Measurements from ENCODE around the gene SEMA3E. TPM values are rescaled to one million over a fixed set of nuclear protein-coding genes. Genes with fewer than 3 reads are reported as not detected.

Gene SEMA3E
- total and polyA plus RNA-seq, 9 of the 15 experiments (the other 6 are each of a cell fraction or from before 2014, with no cell fraction given), result 0.01 to 1.4 (median 0.14) TPM; not detected in 2

GRCh38 chr7:83696101-83696500 is 47.2 kb upstream of the SEMA3E start:
- H3K9me1 ChIP-seq (ENCODE audit: control insufficient read depth, insufficient read depth, low read length), result no peaks in the 10 kb centered on the region
- no peaks in the 10 kb centered on the region for H4K20me1 ChIP-seq (replicated peaks; ENCODE audit: control insufficient read depth, insufficient read depth, low read length)
- intact Hi-C loops (cut with micrococcal nuclease), result no loop called here
- H2AFZ ChIP-seq (ENCODE audit: low read depth, low read length), result no peak overlapping the region
- H3K4me1 ChIP-seq (replicated peaks in 1 of 2; ENCODE audit: control insufficient read depth in 2 of 2, insufficient read depth in 2 of 2, low read length in 2 of 2), result no peaks in the 10 kb centered on the region
- ATAC-seq (no peak), DNase-seq (ENCODE audit: extremely low read depth in 1 of 4, low spot score in 3 of 4) (no peak), FAIRE-seq (no peak)
- H3K27me3 ChIP-seq (ENCODE audit: control insufficient read depth in 2 of 2, insufficient read depth in 2 of 2, low read length in 2 of 2), result no peaks in the 10 kb centered on the region
- H3K4me2 ChIP-seq (ENCODE audit: insufficient read depth, low read length), result no peak overlapping the region
- TF ChIP-seq PTTG1 (tag; IDR thresholded peaks at IDR 0.05; ENCODE audit: low read depth) (no peak), SLC30A9 (CRISPR knock-in tag; IDR thresholded peaks at IDR 0.05) (no peak), DACH1 (IDR thresholded peaks at IDR 0.05; ENCODE audit: partially characterized antibody) (no peak), ZNF707 (CRISPR knock-in tag; conservative IDR thresholded peaks at IDR 0.05) (no peak), ZBTB33 (CRISPR knock-in tag; IDR thresholded peaks at IDR 0.05) (no peak)
- POLR2A ChIA-PET, result no interaction called here
- no peak overlapping the region for H3K4me3 ChIP-seq
- BruUV-seq (replicated peaks), result no TSS peak
- H3K9ac ChIP-seq (ENCODE audit: insufficient read depth in 1 of 2, low read depth in 2 of 2, low read length in 2 of 2), result no peak overlapping the region
- in situ Hi-C loops (cut with MboI), result no loop called here
- CTCF ChIA-PET (ENCODE audit: low intra/inter-chr PET ratio), result no interaction called here
- no peaks in the 10 kb centered on the region for H3K79me2 ChIP-seq (ENCODE audit: control insufficient read depth, insufficient read depth, low read length)
- H3K27ac ChIP-seq (ENCODE audit: extremely low read depth, low read depth, low read length), result no peak overlapping the region
- 3% methylated on average over 2 of the region's 2 CpGs for WGBS (ENCODE audit: insufficient coverage, low coverage, missing lambda C conversion rate)
- H3K9me3 ChIP-seq (replicated peaks; ENCODE audit: control insufficient read depth, insufficient read depth, low read depth, low read length), result no peaks in the 10 kb centered on the region; the same call in 1 of the 2 replicates
- no peaks in the 10 kb centered on the region for H3K36me3 ChIP-seq (ENCODE audit: control insufficient read depth, insufficient read depth, low read length)
